Measurements from ENCODE around the gene CLTCL1.

GRCh38 chr22:19178657-19179496 lies 112.6 kb downstream of the CLTCL1 start, which contains the start of gene SLC25A1:
- TF ChIP-seq CTCF (IDR thresholded peaks at IDR 0.05) (no peak), POLR2A (IDR thresholded peaks at IDR 0.05) (peak; percentile 41 to 81)
